Activated gamma-delta T cell treated with Interleukin-2 at 50 U/mL for 16 hours (primary cell): ENCODE data around the gene PLAGL2.
"Not testable (repeated sequence)": the region's sequence is repeated elsewhere in the genome, so short reads cannot be mapped to it uniquely, and the experiment has no call there.

Source experiments
- DNase-seq: peaks from one replicate; pipeline ENCODE4 v3.0.0-alpha.2; 2020

Gene PLAGL2

DNA sequence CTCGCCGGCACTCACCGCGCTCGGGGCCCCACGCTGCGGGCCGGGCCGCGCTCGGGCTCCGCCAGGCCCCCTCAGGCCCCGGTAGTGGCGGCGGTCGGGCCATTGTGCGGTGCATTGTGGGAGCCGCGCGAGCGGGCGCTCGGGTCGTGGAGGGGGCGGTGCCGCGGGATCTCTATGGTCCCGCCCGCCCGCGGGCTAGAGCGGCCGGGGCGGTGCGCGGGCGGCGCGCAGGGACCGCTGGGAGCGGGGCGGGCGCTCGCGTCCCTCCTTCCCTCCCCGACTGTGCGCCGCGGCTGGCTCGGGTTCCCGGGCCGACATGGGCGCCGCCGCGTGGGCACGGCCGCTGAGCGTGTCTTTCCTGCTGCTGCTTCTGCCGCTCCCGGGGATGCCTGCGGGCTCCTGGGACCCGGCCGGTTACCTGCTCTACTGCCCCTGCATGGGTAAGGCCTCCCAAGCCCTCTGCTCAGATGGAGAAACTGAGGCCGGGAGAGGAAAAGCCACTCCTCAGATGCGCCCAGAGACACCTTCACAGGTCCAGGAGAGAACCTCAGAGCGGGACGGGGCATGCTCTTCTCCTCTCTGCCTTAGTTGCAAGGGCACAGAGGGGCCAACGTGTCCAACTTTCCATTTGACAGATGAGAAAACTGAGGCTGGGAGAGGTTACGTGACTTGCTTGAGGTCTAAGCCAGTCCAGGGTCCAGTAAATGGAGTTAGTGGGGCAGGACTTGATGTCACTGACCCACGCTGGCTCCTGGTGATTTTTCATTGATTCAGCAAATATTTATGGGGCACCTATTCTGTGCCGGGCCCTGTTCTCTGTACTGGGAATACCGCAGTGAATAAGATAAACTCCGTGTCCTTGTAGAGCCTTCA is at the start of gene PLAGL2, which contains the start of gene POFUT1:
TSS of gene PLAGL2 (minus strand) at position 118 of the 873 bp plus-strand sequence. CDS start 5,565 bp downstream, outside the sequence.
TSS of gene POFUT1 (plus strand) at position 255 of the 873 bp plus-strand sequence. CDS start at position 317, 62 bp downstream.
- DNase-seq = peak; percentile 84

DNA sequence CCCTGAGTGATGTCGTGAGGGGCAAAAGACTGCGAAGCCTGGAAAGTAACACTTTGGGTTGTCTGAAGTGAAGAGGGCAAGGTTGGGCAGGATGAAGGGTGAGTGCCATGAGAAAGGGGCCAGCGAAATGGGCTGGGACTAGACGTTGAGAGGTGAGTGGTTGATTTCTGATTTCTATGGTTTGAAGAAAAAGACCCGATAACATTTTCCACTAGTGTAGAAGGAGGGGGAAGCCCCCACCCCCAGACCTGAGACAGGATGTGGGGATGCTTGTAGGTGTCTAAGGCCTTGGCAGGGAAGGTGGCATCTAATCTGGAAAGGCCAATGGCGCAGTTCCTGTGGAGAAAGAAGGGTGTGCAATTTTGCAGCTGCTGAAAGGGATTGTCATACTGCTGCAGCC is 44.6 kb upstream of the PLAGL2 start:
- DNase-seq = no peak

GRCh38 chr20:32251470-32251869 is 43.9 kb upstream of the PLAGL2 start:
- no peak for DNase-seq

DNA sequence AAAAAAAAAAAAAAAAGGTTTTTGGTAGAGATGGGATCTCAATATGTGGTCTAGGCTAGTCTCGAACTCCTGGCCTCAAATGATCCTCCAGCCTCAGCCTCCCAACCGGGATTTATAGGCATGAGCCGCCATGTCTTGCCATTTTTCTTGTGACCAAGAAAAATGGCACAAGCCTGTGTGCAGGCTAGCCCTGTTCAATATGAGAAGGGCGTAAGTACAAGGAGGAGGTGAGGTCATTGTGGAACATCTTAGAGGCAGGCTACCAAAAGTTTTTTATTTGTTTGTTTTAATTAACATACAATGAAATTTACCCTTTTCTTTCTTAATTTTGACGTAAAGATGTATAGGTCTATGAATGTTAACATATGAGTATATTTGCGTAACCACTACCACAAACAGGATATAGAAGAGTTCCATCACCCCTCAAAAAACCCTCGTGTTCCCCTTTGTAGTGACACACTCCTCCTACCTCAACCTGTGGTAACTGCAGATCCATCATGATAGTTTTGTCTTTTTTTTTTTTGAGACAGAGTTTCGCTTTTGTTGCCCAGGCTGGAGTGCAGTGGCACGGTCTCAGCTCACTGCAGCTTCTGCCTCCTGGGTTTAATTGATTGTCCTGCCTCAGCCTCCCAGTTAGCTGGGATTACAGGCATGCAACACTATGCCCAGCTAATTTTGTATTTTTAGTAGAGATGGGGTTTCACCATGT is 41.6 kb upstream of the PLAGL2 start:
- DNase-seq = peak; percentile 30

DNA sequence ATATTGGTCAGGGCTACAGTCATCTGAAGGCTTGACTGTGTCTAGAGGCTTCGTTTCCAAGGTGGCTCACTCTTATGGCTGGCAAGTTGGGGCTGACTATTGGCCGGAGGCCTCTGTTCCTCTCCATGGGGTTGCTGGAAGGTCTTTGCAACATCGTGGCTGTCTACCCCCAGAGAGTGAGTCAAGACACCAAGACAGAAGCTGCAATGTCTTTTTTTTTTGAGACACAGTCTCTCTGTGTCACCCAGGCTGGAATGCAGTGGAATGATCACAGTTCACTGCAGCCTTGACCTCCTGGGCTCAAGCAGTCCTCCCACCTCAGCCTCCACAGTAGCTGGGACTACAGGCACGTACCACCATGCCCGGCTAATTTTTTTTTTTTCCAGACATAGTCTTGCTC is 40.5 kb upstream of the PLAGL2 start:
- no peak for DNase-seq

DNA sequence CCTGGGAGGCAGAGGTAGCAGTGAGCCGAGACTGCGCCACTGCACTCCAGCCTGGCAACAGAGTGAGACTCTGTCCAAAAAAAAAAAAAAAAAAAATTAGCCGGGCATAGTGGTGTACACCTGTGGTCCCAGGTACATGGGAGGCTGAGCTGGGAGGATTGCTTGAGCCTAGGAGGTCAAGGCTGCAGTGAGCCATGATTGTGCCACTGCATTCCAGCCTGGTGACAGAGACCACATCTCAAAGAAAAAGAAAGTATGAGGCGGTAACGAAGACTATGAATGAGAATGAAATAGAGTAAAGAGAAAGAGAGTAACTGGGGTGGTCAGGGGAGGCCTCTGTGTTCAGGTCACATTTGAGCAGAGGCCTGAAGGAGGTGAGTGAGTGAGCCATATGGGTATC is 38.7 kb upstream of the PLAGL2 start:
- DNase-seq = not testable (repeated sequence)

GRCh38 chr20:32244959-32245358 is 37.4 kb upstream of the PLAGL2 start:
- DNase-seq = no peak

DNA sequence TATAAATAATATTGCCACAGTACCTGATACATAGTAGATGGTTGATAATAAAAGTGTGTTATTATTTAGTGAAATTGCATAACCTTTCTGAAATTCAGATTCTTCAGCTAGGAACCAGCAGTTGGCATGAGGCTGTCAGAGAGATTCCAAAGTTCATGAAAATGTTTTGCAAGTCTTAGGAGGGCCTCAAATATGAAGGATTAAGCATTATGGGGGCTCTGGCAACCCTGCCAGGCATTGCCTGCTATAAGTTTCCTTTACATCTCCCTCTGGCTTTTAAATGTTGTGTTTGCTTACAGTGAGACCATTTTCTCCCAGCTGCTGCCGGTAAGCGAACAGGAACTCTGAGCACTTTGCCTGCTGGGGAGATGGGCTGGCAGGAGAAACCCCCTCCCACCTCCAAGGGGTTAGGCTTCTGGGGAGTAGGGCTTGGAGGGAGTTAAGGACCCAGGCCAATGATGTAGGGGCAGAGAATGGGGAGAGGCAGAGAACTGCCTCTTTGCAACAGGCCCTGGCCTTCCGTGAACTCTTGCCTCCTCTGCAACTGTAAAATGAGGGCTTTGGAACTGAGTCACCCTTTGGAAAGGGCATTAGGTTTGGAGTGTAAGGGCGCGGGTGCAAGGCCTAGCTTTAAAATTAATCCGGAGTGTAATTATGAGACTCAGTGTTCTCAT is 36.7 kb upstream of the PLAGL2 start:
- no peak for DNase-seq

- no peak for DNase-seq
Measured at GRCh38 chr20:32241807-32242206, 34.3 kb upstream of the PLAGL2 start.

DNA sequence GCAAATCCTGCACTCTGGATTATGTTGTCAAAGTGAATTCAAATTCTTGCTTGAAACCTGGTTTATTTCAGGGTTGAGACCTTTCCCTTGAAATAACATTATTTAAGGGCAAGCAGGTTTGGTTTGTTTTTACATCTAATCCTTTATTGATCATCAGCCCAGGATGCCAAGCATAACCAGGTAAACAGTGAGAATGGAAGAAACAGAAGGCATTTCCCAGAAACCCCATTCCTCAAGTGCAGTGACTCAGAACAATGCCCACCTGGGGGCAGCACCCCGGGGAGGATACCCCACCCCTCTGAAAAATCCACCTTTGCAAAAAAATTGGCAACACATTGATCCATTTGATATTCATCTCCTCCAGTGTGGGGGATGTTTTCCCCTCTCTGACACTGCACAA is 32.7 kb upstream of the PLAGL2 start:
- no peak for DNase-seq

DNA sequence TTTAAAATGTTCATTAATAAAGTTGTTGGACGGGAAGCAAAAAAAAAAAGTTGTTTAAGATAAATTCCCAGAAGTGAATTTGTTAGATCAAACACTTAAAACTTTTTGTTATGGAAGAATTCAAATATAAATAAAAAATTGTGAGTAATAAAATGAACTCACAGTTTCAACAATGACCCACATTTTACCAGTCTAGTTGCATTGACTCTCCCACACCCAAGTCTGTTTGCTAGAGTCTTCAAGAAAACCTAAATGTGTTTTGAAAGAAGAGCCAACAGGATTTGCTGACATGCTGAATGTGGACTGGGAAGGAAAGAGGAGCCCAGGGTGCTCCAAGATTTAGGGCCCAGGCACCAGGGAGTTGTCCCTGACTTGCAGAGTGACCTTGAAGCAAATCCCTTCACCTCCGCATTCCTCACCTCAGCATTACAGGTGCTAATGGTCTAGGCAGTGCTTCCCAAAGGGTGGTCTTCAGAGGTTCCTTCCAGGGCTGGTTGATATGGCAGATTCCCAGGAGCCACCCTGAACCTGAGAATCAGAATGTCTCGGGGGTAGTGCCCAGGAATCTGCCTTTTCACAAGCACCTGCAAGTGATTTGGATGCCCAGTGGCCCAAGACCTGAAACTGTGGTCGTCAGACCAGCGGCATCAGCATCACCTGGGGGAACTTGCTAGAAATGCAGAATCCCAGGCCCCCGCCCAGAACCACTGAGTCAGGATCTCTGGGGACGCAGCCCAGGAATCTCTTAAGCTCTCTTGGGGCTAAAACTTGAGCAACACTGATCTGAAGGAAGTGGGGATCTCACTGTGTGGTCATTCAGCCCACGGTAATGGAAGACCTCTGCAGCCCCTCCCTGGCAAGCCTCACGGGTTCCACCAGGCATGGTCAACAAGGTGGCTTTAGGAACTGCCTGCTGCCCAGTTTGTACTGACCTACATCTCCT is 31.2 kb upstream of the PLAGL2 start:
- DNase-seq = no peak

GRCh38 chr20:32237419-32237818 is 29.9 kb upstream of the PLAGL2 start:
- DNase-seq = no peak

DNA sequence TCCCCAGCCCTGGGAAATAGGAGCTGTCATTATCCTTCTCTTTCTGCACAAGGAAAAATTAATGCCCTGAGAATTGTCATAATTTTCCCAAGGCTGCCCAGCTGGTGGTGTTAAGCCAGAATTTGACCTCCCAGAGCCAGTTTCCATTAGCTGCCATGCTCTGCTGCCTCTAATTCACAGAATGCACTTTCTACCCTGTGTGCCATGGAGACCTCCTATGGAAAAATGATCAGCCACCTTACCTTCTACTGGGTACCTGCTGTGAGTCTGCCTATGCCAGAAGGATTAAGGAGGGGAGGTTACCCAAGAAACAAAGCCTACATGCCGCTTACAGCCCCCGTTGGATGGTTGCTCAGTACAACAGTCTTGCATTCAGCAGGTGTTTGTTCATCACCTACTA is 29.3 kb upstream of the PLAGL2 start:
- DNase-seq = no peak

- no peak for DNase-seq
Measured at GRCh38 chr20:32236048-32236533, 28.5 kb upstream of the PLAGL2 start.

- DNase-seq = no peak
Measured at GRCh38 chr20:32235331-32236047, 27.9 kb upstream of the PLAGL2 start.

DNA sequence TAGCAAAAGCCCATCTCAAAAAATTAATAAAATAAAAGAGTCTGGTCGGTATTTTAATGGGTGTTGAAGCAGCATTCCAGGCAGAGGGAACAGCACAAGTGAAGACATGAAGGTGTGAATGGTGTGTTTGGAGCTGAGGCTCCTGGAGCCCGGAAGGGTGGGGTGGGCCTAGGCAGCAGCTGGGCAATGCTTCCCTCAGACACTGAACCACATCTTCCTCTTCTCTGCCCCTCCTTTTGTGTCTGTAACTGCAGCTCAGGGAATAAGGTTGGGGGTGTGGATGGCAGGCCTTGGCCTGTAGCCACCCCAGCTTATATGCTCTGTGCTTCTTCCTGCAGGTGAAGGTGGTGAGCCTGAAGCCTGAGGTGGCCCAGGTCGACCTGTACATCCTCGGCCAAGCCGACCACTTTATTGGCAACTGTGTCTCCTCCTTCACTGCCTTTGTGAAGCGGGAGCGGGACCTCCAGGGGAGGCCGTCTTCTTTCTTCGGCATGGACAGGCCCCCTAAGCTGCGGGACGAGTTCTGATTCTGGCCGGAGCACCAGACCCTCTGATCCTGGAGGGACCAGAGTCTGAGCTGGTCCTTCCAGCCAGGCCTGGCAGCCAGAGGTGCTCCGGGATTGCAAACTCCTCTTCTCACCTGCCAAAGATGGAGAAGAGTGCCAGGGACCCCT is 26.7 kb upstream of the PLAGL2 start:
- no peak for DNase-seq

GRCh38 chr20:32233286-32233685 is 25.7 kb upstream of the PLAGL2 start:
- no peak for DNase-seq

DNA sequence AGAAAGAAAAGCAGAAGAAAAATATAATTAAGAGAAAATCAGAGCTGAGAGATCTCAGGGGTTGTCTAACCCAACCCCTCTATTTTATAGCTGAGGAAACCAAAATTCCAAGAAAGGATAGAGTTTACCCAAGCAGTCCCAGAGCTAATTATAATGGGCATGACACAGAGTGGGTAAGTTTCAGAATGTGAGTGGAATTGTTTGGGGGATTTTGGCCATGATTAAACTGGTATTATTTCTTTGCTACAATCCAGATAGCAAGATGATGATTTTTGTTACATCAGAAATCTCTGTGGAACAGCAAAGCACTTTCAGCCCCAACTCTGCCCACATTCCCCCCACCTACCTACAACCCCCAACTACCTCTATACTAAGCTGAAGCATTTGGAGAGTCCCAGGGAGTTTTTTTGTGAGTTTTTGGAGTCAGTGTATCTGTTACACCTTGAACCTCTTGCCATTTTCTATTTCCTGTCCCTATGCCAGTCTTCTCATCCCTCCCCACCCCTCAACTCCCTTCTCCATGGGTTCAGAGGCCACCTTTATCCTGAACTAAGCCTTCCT is 24.9 kb upstream of the PLAGL2 start:
- no peak for DNase-seq

- DNase-seq = peak; percentile 20
Measured at GRCh38 chr20:32231847-32232246, 24.3 kb upstream of the PLAGL2 start.

DNA sequence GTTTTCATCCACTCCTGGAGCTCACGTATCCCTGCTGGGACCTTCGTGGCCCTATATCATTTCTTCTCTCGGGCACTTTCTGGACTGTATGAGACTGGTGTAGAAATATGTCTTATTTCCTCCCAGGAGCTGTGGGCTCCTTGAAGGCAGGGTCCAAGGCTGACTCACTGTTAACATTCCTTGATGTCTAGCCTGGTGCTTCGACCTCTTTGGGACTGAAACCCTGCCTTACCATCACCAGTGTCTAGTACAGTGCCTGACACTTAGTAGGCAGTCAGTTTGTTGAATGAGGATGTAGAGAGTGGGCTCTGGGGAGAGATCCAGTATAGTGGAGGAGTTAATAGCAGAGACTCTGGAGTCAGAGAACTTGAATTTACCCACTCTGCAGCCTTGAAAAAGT is 23.7 kb upstream of the PLAGL2 start:
- DNase-seq = no peak

DNA sequence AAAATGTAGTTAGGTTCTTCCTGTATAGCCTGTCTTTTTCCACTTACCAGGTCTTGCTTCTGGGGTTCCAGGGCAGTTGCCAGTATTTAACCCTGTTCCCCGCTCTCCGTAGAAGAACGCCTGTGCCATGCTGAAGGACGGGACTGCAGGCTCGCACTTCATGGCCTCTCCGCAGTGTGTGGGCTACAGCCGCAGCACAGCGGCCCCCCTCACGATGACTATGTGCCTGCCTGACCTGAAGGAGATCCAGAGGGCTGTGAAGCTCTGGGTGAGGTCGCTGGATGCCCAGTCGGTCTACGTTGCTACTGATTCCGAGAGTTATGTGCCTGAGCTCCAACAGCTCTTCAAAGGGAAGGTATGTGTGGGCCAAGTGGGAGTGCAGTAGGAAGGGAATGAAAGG is 23.2 kb upstream of the PLAGL2 start:
- DNase-seq = no peak
